GM10266 (cell line): Measurements from ENCODE around the gene GNG5.
"Not testable (repeated sequence)": the region's sequence is repeated elsewhere in the genome, so short reads cannot be mapped to it uniquely, and the experiment has no call there.

ENCODE experiments used
- DNase-seq: peaks from one replicate; pipeline ENCODE4 v3.0.0; 2012; ENCODE audit errors: extremely low spot score
- TF ChIP-seq, protein P1 (sequence below): IDR thresholded peaks from 2 replicates; pipeline ENCODE4 v1.5.1; 2012; ENCODE audit warnings: mild to moderate bottlenecking, low read depth; ENCODE audit not compliant: control insufficient read depth, insufficient read depth; ENCODE audit errors: missing control alignments

Gene GNG5

DNA sequence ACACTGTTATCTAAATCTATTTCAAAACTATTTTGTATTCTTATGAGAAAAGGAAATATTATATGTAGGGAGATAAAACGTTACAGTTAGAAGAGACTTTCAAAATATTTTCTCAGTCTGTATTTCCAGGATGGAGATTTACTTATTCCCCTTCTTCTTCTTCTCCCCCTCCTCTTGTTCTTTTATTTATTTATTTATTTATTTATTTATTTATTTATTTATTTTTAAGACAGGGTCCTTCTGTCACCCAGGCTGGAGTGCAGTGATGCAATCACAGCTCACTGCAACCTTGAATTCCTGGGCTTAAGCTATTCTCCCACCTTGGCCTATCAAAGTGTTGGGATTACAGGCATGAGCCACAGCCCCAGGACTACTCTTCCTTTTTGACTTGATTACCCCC lies 30.2 kb downstream of the GNG5 start:
- TF ChIP-seq, protein P1, sequence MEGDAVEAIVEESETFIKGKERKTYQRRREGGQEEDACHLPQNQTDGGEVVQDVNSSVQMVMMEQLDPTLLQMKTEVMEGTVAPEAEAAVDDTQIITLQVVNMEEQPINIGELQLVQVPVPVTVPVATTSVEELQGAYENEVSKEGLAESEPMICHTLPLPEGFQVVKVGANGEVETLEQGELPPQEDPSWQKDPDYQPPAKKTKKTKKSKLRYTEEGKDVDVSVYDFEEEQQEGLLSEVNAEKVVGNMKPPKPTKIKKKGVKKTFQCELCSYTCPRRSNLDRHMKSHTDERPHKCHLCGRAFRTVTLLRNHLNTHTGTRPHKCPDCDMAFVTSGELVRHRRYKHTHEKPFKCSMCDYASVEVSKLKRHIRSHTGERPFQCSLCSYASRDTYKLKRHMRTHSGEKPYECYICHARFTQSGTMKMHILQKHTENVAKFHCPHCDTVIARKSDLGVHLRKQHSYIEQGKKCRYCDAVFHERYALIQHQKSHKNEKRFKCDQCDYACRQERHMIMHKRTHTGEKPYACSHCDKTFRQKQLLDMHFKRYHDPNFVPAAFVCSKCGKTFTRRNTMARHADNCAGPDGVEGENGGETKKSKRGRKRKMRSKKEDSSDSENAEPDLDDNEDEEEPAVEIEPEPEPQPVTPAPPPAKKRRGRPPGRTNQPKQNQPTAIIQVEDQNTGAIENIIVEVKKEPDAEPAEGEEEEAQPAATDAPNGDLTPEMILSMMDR, result no peak
- no peak for DNase-seq

DNA sequence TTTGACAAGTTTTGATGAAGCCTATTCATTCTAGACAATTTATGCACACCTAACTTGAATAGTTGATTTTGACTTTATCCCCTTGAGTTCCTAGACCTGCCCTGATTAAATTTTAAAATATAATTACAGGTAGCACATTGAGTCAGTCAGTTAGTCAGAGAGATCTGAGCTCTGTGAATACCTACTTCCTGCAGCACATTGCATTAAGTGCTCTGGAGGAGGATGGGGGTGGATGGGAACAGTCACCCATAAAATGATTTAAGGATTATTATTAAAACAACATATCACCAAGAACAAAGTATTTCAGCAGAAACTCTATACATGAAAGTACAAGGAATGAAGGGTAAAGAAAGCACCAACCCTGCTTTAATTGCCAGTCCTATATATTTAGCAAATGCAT lies 39.1 kb downstream of the GNG5 start:
- no peak for DNase-seq
- TF ChIP-seq, protein P1, result no peak

DNA sequence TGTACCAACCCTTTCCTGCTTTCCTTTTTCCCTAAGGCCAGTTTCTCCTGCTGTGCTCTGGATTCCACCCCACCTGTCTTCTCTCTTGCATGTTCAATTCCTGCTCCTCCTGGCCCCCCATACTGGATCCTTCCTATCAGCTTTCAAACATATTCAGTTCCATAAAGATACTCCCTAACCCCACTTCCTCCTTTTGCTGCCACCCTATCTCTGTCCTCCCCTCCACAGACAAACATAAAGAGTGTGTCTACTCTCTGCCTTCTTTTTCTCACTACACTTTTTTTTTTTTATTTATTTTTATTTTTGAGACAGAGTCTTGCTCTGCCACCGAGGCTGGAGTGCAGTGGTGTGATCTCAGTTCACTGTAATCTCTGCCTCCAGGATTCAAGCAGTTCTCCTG lies 44.3 kb downstream of the GNG5 start:
- no peak for DNase-seq
- TF ChIP-seq, protein P1, result no peak

DNA sequence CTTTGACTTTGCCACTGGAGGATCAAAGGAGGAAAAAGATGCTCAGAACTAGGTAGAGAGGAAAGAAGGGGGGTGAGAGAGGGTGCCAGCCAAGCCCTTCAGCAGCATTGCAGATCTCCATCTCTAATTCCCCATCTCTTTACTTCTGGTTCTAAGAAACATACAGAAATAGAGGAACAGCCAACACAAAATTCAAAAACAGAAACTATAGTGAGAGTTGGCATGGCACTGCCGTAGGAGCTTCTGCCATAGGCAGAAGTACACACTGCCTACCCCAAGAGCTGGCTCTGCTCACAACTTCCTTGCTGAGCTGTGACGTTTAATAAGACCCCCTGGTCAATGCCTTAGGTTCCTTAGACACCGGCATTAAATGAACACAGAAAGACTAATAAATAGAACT lies 53.9 kb downstream of the GNG5 start:
- TF ChIP-seq, protein P1, result no peak
- DNase-seq, result no peak

DNA sequence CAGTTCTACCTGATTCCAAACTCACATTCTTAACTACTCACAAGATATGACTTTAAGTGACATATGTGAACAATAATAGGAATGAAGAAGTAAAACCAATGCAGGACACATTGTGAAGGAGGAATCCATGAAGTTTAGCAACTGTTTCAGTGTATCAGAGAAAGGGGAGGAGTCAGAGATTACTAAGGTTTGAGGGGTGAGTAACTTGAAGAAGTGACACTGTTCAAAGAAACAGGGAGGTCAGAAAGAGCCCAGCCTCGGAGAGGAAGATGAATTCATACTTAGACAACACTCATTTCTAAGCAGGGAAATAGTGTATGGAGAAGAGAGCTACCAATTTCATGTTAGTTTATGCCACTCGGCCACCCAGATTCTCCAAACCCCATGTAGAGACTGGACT lies 55.5 kb downstream of the GNG5 start:
- TF ChIP-seq, protein P1, result no peak

DNA sequence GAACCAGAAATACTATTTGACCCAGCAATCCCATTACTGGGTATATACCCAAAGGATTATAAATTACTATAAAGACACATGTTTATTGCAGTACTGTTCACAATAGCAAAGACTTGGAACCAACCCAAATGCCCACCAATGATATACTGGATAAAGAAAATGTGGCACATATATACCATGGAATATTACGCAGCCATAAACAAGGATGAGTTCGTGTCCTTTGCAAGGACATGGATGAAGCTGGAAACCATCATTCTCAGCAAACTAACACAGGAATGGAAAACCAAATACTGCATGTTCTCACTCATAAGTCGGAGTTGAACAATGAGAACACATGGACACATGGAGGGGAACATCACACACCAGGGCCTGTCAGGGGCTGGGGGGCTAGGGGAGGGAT lies 57.7 kb downstream of the GNG5 start:
- DNase-seq, result not testable (repeated sequence)

More for the DNA sequence above, 55.5 kb downstream of the GNG5 start:
- no peak for DNase-seq
